NCI-H2196 treated with DMSO at 0.1 percent for 48 hours (cell line): ENCODE results near the gene GPRC5C.

Experiments
- DNase-seq: peaks from one replicate; lab custom pipeline; 2025; ENCODE audit not compliant: unreplicated experiment; lab: John Stamatoyannopoulos, UW

Gene GPRC5C

GRCh38 chr17:74451557-74451956 is 19.7 kb downstream of the GPRC5C start:
- no peak for DNase-seq

GRCh38 chr17:74452033-74452840 is 20.3 kb downstream of the GPRC5C start:
- peak; percentile 21 for DNase-seq

GRCh38 chr17:74452841-74453661 is 21.2 kb downstream of the GPRC5C start:
- DNase-seq: peak; percentile 24

GRCh38 chr17:74453665-74454196 is 21.8 kb downstream of the GPRC5C start:
- DNase-seq: peak; percentile 16

GRCh38 chr17:74454197-74455024 is 22.5 kb downstream of the GPRC5C start:
- peak; percentile 80 for DNase-seq

GRCh38 chr17:74455025-74455545 is 23.2 kb downstream of the GPRC5C start:
- DNase-seq: no peak

- no peak for DNase-seq
These were observed 23.9 kb downstream of the GPRC5C start for GRCh38 chr17:74455821-74456220.

- DNase-seq: peak; percentile 27
These were observed 25.4 kb downstream of the GPRC5C start for GRCh38 chr17:74457146-74457819.

GRCh38 chr17:74457820-74458166 is 25.9 kb downstream of the GPRC5C start:
- no peak for DNase-seq

GRCh38 chr17:74458835-74459234 is 26.9 kb downstream of the GPRC5C start:
- DNase-seq: no peak

- no peak for DNase-seq
These were observed 27.7 kb downstream of the GPRC5C start for GRCh38 chr17:74459622-74460021.

- DNase-seq: no peak
These were observed 28.4 kb downstream of the GPRC5C start for GRCh38 chr17:74460241-74460640.

GRCh38 chr17:74460996-74461395 is 29.1 kb downstream of the GPRC5C start:
- no peak for DNase-seq

GRCh38 chr17:74461611-74462010 is 29.7 kb downstream of the GPRC5C start:
- DNase-seq: no peak

- DNase-seq: no peak
These were observed 33.0 kb downstream of the GPRC5C start for GRCh38 chr17:74464730-74465377.

- no peak for DNase-seq
These were observed 33.7 kb downstream of the GPRC5C start for GRCh38 chr17:74465378-74466110.

GRCh38 chr17:74466111-74466827 is 34.4 kb downstream of the GPRC5C start, which contains the start of gene CD300A:
TSS of gene CD300A (plus strand) at chr17:74466634. CDS start at chr17:74466704, 70 bp downstream.
- DNase-seq: no peak

- DNase-seq: no peak
These were observed 34.9 kb downstream of the GPRC5C start for GRCh38 chr17:74466828-74467184.
